ENCODE data around the gene ZNF610.

- TF ChIP-seq CTCF (IDR thresholded peaks at IDR 0.05; ENCODE audit: low read length) (no peak), EZH2 (optimal IDR thresholded peaks at IDR 0.05; ENCODE audit: low read depth, low read length) (no peak)
Measured at GRCh38 chr19:52415711-52416110, 79.7 kb downstream of the ZNF610 start.
